Measurements from ENCODE around the gene STRIT1. TPM values are rescaled to one million over a fixed set of nuclear protein-coding genes. Genes with fewer than 3 reads are reported as not detected.
A peak's percentile ranks its signal among the peaks of the same experiment; 100 is the strongest.

Gene STRIT1
- total RNA-seq, 1 donor from 2014 or later: not detected

GRCh38 chr3:155283092-155284056 lies 10.1 kb downstream of the STRIT1 start:
- FAIRE-seq: no peak
- Mint-ChIP-seq H3K4me1 (ENCODE audit: low read depth, unreplicated experiment) (peaks cover 8% of the 10 kb centered on the region), H3K27me3 (ENCODE audit: low read depth, unreplicated experiment) (no peaks in the 10 kb centered on the region), H3K9me3 (ENCODE audit: unreplicated experiment) (peaks cover 13% of the 10 kb centered on the region), H3K27ac (ENCODE audit: unreplicated experiment) (no peak overlapping the region), H3K4me3 (ENCODE audit: unreplicated experiment) (no peak overlapping the region), H3K36me3 (ENCODE audit: low read depth, unreplicated experiment) (peaks cover 2% of the 10 kb centered on the region)
- Histone ChIP-seq H3K27ac (ENCODE audit: low read depth, low read length) (no peak overlapping the region), H3K4me3 (ENCODE audit: insufficient read depth, low read depth, low read length) (no peak overlapping the region), H3K4me1 (ENCODE audit: insufficient read depth, low read length) (peaks cover 3% of the 10 kb centered on the region), H3K9ac (ENCODE audit: low read length) (no peak overlapping the region), H3K9me3 (ENCODE audit: insufficient read depth, low read depth, low read length) (no peaks in the 10 kb centered on the region), H3K27me3 (ENCODE audit: insufficient read depth, low read length) (no peaks in the 10 kb centered on the region), H3K4me2 (ENCODE audit: low read length) (no peak overlapping the region), H3K36me3 (ENCODE audit: insufficient read depth, low read length) (no peaks in the 10 kb centered on the region), H2AFZ (ENCODE audit: low read depth, low read length) (no peak overlapping the region), H3K79me2 (ENCODE audit: insufficient read depth, low read length) (no peaks in the 10 kb centered on the region), H4K20me1 (ENCODE audit: insufficient read depth, low read length) (no peaks in the 10 kb centered on the region)
- no peak for DNase-seq (ENCODE audit: low read depth)
- TF ChIP-seq CTCF (IDR thresholded peaks at IDR 0.05; ENCODE audit: insufficient read depth, low read depth, low read length) (no peak), EZH2 (IDR thresholded peaks at IDR 0.05; ENCODE audit: insufficient read depth, low read length) (no peak)

- Histone ChIP-seq H3K9ac (ENCODE audit: low read length) (no peak overlapping the region), H2AFZ (ENCODE audit: low read depth, low read length) (no peak overlapping the region), H4K20me1 (ENCODE audit: insufficient read depth, low read length) (no peaks in the 10 kb centered on the region), H3K79me2 (ENCODE audit: insufficient read depth, low read length) (no peaks in the 10 kb centered on the region), H3K4me1 (ENCODE audit: insufficient read depth, low read length) (peaks cover 3% of the 10 kb centered on the region), H3K27ac (ENCODE audit: low read depth, low read length) (no peak overlapping the region), H3K9me3 (ENCODE audit: insufficient read depth, low read depth, low read length) (no peaks in the 10 kb centered on the region), H3K4me3 (ENCODE audit: insufficient read depth, low read depth, low read length) (no peak overlapping the region), H3K36me3 (ENCODE audit: insufficient read depth, low read length) (no peaks in the 10 kb centered on the region), H3K4me2 (ENCODE audit: low read length) (peak overlapping the region; percentile 45), H3K27me3 (ENCODE audit: insufficient read depth, low read length) (no peaks in the 10 kb centered on the region)
- Mint-ChIP-seq H3K9me3 (ENCODE audit: unreplicated experiment) (peaks cover 13% of the 10 kb centered on the region), H3K4me3 (ENCODE audit: unreplicated experiment) (no peak overlapping the region), H3K27me3 (ENCODE audit: low read depth, unreplicated experiment) (no peaks in the 10 kb centered on the region), H3K4me1 (ENCODE audit: low read depth, unreplicated experiment) (peaks cover 8% of the 10 kb centered on the region), H3K36me3 (ENCODE audit: low read depth, unreplicated experiment) (peaks cover 2% of the 10 kb centered on the region), H3K27ac (ENCODE audit: unreplicated experiment) (no peak overlapping the region)
- DNase-seq (ENCODE audit: low read depth) (peak; percentile 57), FAIRE-seq (peak; percentile 56)
- TF ChIP-seq CTCF (IDR thresholded peaks at IDR 0.05; ENCODE audit: insufficient read depth, low read depth, low read length): no peak
- no peak for TF ChIP-seq EZH2 (IDR thresholded peaks at IDR 0.05; ENCODE audit: insufficient read depth, low read length)
These were observed 10.9 kb downstream of the STRIT1 start for GRCh38 chr3:155282385-155283091.

Measured in astrocyte (in vitro differentiated cells and primary cell).